ENCODE results near the gene RBPMS2. TPM values are rescaled to one million over a fixed set of nuclear protein-coding genes. Genes with fewer than 3 reads are reported as not detected.
A peak's percentile ranks its signal among the peaks of the same experiment; 100 is the strongest.

RBPMS2 gene
- total and polyA plus RNA-seq, 2 of the 8 experiments (the other 6 are each of a cell fraction or from before 2014, with no cell fraction given): 55.8 to 238 TPM

GRCh38 chr15:64760056-64760455 is 15.3 kb downstream of the RBPMS2 start:
- Histone ChIP-seq H2AFZ (ENCODE audit: low read length) (no peak overlapping the region), H3K23me2 (ENCODE audit: low read depth, low read length) (peaks cover 2% of the 10 kb centered on the region; the same call in 1 of the 2 replicates), H3K9me3 (ENCODE audit: insufficient read depth in 2 of 2, low read depth in 1 of 2, low read length in 1 of 2) (no peaks in the 10 kb centered on the region), H4K5ac (ENCODE audit: insufficient read length, low read depth, low read length) (no peak overlapping the region), H3K23ac (ENCODE audit: insufficient read length) (no peak overlapping the region), H3K4me1 (replicated peaks in 1 of 4; ENCODE audit: control insufficient read depth in 3 of 4, insufficient read depth in 4 of 4, low read length in 3 of 4) (peaks cover 0 to 29% (median 14%) of the 10 kb centered on the region in 4 experiments; a peak in 5 of 7 replicates), H2BK20ac (ENCODE audit: low read length) (no peak overlapping the region), H2BK15ac (ENCODE audit: low read length) (no peak overlapping the region), H3K79me1 (ENCODE audit: low read depth, low read length) (peaks cover 36% of the 10 kb centered on the region), H3K56ac (replicated peaks; ENCODE audit: insufficient read length, low read depth, low read length) (no peak overlapping the region), H2BK5ac (ENCODE audit: low read depth, low read length) (peak overlapping the region; percentile 63; the same call in 1 of the 2 replicates), H4K91ac (replicated peaks; ENCODE audit: insufficient read length, low read length) (no peak overlapping the region), H2BK120ac (replicated peaks; ENCODE audit: low read depth, low read length) (no peak overlapping the region), H3K4ac (replicated peaks; ENCODE audit: insufficient read length, low read depth, low read length) (no peak overlapping the region), H3K36me3 (ENCODE audit: control insufficient read depth in 2 of 4, insufficient read depth in 4 of 4, low read length in 3 of 4) (peaks cover 0 to 10% (median 1%) of the 10 kb centered on the region in 4 experiments; a peak in 2 of 8 replicates), H4K20me1 (replicated peaks in 1 of 2; ENCODE audit: control insufficient read depth in 1 of 2, insufficient read depth in 2 of 2, low read length in 2 of 2) (peaks cover 41 to 55% of the 10 kb centered on the region in 2 experiments), H3K27ac (ENCODE audit: low read depth, low read length) (no peak overlapping the region), H2BK12ac (ENCODE audit: low read depth, low read length) (no peak overlapping the region), H3K4me2 (ENCODE audit: insufficient read depth in 1 of 2, low read depth in 2 of 2, low read length in 2 of 2) (no peak overlapping the region), H4K8ac (ENCODE audit: extremely low read depth, insufficient read depth, low read length) (no peak overlapping the region), H3K9ac (replicated peaks in 1 of 4; ENCODE audit: extremely low read depth in 1 of 4, low read depth in 3 of 4, low read length in 3 of 4) (no peak overlapping the region), H3K4me3 (ENCODE audit: extremely low read depth in 1 of 4, insufficient read depth in 2 of 4, low read depth in 3 of 4, low read length in 4 of 4) (no peak overlapping the region), H3K27me3 (replicated peaks in 1 of 4; ENCODE audit: control insufficient read depth in 3 of 4, extremely low read depth in 1 of 4, insufficient read depth in 3 of 4, low read length in 3 of 4) (no peaks in the 10 kb centered on the region), H3K14ac (ENCODE audit: insufficient read length) (no peak overlapping the region), H3K79me2 (ENCODE audit: control insufficient read depth in 1 of 2, insufficient read depth in 2 of 2, low read length in 2 of 2) (peaks cover 68 to 99% of the 10 kb centered on the region in 2 experiments), H3K18ac (ENCODE audit: extremely low read depth, low read length) (no peak overlapping the region), H2AK5ac (ENCODE audit: low read depth, low read length) (no peak overlapping the region)
- no peak for FAIRE-seq
- ChIA-PET POLR2A (ENCODE audit: partially characterized antibody) (interaction anchor here (0.7 to 4.7 kb wide), 10 partner anchors 10 to 60 kb away, joined by 3 to 31 read pairs (median 4); no protein-coding TSS in a partner anchor), CTCF (ENCODE audit: partially characterized antibody) (interaction anchor here (0.7 to 46.3 kb wide), 4 partner anchors 11 to 52 kb away, joined by 3 to 883 read pairs (median 5); no protein-coding TSS in a partner anchor)
- 88% methylated on average over 8 of the region's 8 CpGs; no CpG with 5 or more reads in 1 of the 2 experiments for WGBS, 2 experiments (ENCODE audit: extremely low coverage in 1 of 2, insufficient coverage in 1 of 2, insufficient read length in 1 of 2, insufficient replicate concordance in 2 of 2, low coverage in 1 of 2, low lambda C conversion rate in 2 of 2, missing lambda C conversion rate in 1 of 2)
- DNase-seq (ENCODE audit: low read depth in 1 of 2, low spot score in 2 of 2): no peak
- TF ChIP-seq TEAD4 (IDR thresholded peaks at IDR 0.05; ENCODE audit: low read depth, low read length) (no peak), TCF12 (IDR thresholded peaks at IDR 0.05; ENCODE audit: low read depth, low read length) (no peak), CEBPB (IDR thresholded peaks at IDR 0.05; ENCODE audit: low read depth, low read length) (no peak), CHD2 (IDR thresholded peaks at IDR 0.05; ENCODE audit: low read length) (no peak), TBP (IDR thresholded peaks at IDR 0.05; ENCODE audit: low read depth, low read length) (no peak), NANOG (IDR thresholded peaks at IDR 0.05; ENCODE audit: insufficient read depth, low read depth, low read length, poor library complexity, severe bottlenecking) (no peak), SAP30 (IDR thresholded peaks at IDR 0.05; ENCODE audit: insufficient read depth, insufficient replicate concordance, low read length) (no peak), GABPA (IDR thresholded peaks at IDR 0.05; ENCODE audit: borderline replicate concordance, insufficient read depth, low read length) (no peak)

All from H1 (cell line).